SH-SY5Y (cell line): ENCODE results near the gene SRRM2.

Source experiments
- GATA2 ChIP-seq: IDR thresholded peaks from 2 replicates; pipeline ENCODE4 v1.6.1; 2011; ENCODE audit warnings: mild to moderate bottlenecking, low read depth, low read length
- GATA3 ChIP-seq: IDR thresholded peaks from 2 replicates; pipeline ENCODE4 v1.6.1; 2011; ENCODE audit warnings: low read depth, mild to moderate bottlenecking, low read length, moderate library complexity

The SRRM2 gene

DNA sequence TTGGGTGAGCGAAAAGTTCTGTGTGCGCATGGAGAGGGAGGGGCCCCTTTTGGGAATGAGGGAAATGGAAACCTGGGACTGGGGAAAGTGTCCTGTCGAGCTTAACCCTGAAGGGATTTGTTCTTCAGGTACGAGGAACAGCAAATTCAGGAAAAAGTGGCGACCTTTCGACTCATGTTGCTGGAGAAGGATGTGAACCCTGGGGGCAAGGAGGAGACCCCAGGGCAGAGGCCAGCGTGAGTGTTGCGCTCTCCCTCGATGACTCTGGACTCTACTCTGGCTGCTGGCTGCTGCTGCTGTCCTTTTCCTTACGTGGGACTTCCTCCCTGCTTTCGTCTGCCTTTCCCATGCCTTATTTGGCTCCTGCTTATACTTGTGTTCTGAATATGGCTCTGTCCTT is 4.9 kb downstream of the SRRM2 start:
- no peak for TF ChIP-seq GATA3
- no peak for TF ChIP-seq GATA2

DNA sequence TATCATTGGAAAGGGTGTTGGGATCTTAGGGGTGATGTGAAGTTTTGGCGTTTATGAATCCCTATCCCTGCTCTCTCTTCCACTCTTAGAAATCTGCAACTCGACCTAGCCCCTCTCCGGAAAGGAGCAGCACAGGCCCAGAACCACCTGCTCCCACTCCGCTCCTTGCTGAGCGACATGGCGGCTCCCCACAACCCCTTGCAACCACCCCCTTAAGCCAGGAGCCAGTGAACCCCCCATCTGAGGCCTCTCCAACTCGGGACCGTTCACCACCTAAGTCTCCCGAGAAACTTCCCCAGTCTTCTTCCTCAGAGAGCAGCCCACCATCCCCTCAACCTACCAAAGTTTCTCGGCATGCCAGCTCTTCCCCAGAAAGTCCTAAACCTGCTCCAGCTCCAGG is 9.0 kb downstream of the SRRM2 start:
- TF ChIP-seq GATA3 (no peak), GATA2 (no peak)

DNA sequence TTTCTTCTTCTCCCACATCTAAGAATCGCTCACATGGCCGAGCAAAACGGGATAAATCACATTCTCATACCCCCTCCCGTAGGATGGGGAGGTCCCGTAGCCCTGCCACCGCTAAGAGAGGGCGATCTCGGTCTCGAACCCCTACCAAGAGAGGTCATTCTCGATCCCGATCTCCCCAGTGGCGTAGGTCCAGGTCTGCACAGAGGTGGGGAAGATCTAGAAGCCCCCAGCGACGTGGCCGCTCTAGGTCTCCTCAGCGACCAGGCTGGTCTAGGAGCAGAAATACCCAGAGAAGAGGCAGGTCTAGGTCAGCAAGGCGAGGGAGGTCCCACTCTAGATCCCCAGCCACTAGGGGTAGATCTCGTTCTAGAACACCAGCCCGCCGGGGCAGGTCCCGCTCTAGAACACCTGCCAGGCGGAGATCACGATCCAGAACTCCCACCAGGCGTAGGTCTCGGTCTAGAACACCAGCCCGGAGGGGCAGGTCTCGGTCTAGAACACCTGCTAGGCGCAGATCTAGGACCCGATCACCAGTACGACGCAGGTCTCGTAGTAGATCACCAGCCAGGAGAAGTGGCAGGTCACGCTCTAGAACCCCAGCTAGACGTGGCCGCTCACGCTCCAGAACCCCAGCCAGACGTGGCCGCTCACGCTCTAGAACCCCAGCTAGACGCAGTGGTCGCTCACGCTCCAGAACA is 9.6 kb downstream of the SRRM2 start:
- no peak for TF ChIP-seq GATA3
- TF ChIP-seq GATA2, result no peak

DNA sequence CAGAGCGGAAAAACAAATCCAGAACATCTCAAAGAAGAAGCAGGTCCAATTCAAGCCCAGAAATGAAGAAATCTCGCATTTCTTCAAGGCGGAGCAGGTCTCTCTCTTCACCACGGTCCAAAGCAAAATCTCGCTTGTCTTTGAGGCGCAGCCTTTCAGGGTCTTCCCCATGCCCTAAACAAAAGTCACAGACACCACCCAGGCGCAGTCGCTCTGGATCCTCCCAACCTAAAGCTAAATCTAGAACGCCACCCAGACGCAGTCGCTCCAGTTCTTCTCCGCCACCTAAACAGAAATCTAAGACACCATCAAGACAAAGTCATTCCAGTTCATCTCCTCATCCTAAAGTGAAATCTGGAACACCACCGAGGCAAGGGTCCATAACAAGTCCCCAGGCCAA is 10.3 kb downstream of the SRRM2 start:
- TF ChIP-seq GATA2, result no peak
- no peak for TF ChIP-seq GATA3

DNA sequence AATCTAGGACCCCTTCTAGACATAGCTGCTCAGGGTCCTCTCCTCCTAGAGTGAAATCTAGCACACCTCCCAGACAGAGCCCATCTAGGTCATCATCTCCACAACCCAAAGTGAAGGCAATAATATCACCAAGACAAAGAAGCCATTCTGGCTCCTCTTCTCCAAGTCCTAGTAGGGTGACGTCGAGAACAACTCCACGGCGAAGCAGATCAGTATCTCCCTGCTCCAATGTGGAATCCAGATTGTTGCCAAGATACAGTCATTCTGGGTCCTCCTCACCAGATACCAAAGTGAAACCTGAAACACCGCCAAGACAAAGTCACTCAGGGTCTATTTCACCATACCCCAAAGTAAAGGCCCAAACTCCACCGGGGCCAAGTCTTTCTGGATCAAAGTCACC is 10.7 kb downstream of the SRRM2 start:
- TF ChIP-seq GATA2 (no peak), GATA3 (no peak)

DNA sequence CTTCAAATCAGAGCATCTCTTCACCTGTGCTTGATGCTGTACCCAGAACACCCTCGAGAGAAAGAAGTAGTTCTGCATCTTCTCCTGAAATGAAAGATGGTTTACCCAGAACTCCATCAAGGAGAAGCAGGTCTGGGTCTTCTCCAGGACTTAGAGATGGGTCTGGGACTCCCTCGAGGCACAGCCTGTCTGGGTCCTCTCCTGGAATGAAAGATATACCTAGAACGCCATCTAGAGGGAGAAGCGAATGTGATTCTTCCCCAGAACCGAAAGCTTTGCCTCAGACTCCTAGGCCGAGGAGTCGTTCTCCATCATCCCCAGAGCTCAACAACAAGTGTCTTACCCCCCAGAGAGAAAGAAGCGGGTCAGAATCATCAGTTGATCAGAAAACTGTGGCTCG is 12.3 kb downstream of the SRRM2 start:
- no peak for TF ChIP-seq GATA2
- no peak for TF ChIP-seq GATA3

DNA sequence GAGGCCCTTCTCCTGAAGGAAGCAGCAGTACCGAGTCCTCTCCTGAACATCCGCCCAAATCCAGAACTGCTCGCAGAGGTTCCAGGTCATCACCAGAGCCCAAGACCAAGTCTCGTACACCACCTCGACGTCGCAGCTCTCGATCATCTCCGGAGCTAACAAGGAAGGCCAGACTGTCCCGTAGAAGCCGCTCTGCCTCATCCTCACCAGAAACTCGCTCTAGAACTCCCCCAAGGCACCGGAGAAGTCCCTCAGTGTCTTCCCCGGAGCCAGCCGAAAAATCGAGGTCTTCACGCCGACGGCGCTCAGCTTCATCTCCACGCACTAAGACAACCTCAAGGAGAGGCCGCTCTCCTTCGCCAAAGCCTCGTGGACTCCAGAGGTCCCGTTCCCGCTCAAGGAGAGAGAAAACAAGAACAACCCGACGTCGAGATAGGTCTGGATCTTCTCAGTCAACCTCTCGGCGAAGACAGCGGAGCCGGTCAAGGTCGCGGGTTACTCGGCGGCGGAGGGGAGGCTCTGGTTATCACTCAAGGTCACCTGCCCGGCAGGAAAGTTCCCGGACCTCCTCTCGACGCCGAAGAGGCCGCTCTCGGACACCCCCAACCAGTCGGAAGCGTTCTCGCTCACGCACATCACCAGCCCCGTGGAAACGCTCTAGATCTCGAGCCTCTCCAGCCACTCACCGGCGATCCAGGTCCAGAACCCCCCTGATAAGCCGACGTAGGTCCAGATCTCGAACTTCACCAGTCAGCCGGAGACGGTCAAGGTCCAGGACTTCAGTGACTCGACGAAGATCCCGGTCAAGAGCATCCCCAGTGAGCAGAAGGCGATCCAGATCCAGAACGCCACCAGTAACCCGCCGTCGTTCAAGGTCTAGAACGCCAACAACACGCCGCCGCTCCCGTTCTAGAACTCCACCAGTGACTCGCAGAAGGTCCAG is 13.3 kb downstream of the SRRM2 start:
- TF ChIP-seq GATA2, result no peak
- TF ChIP-seq GATA3, result no peak

DNA sequence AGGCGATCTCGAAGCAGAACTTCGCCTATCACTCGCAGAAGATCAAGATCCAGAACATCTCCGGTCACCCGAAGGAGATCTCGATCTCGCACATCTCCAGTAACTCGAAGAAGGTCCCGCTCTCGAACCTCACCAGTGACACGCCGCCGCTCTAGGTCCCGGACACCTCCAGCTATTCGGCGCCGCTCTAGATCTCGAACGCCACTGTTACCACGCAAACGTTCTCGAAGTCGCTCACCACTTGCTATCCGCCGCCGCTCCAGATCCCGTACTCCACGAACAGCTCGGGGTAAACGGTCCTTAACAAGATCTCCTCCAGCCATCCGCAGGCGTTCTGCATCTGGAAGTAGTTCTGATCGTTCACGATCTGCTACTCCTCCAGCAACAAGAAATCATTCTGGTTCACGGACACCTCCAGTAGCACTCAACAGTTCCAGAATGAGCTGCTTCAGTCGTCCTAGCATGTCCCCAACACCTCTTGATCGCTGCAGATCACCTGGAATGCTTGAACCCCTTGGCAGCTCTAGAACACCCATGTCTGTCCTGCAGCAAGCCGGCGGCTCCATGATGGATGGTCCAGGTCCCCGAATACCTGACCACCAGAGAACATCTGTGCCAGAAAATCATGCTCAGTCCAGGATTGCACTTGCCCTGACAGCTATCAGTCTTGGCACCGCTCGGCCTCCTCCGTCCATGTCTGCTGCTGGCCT is 14.1 kb downstream of the SRRM2 start:
- TF ChIP-seq GATA3 (no peak), GATA2 (no peak)

DNA sequence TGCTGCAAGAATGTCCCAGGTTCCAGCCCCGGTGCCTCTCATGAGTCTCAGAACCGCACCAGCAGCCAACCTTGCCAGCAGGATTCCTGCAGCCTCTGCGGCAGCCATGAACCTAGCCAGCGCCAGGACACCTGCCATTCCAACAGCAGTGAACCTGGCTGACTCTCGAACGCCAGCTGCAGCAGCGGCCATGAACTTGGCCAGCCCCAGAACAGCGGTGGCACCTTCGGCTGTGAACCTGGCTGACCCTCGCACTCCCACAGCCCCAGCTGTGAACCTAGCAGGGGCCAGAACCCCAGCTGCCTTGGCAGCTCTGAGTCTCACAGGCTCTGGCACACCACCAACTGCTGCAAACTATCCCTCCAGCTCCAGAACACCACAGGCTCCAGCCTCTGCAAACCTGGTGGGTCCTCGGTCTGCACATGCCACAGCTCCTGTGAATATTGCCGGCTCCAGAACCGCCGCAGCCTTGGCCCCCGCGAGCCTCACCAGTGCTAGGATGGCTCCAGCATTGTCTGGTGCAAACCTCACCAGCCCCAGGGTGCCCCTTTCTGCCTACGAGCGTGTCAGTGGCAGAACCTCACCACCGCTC is 14.8 kb downstream of the SRRM2 start:
- TF ChIP-seq GATA3 (no peak), GATA2 (no peak)

DNA sequence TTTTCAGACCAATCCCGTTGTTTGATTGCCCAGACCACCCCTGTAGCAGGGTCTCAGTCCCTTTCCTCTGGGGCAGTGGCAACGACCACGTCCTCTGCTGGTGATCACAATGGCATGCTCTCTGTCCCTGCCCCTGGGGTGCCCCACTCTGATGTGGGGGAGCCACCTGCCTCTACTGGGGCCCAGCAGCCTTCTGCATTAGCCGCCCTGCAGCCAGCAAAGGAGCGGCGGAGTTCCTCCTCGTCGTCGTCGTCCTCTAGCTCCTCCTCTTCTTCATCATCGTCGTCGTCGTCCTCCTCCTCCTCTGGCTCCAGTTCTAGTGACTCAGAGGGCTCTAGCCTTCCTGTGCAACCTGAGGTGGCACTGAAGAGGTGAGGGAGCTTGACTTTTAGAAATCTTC is 15.5 kb downstream of the SRRM2 start:
- no peak for TF ChIP-seq GATA2
- no peak for TF ChIP-seq GATA3

DNA sequence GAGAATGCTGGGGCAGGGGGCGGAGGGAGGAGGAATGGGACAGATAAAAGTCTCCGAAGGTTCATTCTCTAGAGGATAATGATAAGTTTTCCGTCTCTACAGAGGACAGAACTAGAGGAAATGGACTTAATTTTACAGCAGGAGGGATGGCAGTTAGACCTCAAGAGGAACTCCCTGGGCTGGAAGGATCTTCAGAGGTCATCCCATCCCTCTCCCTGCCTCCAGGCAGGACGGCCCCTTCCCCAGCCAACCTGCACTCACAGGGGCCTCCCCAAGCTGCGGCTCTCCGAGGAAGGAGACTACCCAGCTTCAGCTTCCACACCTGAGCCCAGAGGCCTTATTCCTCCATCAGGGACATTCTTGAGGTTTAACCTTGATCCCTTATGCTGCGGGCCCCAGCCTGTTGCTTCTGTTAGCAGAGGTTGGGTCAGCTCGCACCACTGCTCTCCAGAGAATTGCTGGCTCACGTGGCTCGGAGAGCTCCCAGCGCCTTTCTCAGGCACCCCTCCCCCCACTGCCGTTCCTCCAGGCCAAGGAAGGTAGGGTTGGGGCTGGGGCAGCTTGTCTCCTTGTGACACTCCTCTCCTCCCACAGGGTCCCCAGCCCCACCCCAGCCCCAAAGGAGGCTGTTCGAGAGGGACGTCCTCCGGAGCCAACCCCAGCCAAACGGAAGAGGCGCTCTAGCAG is 16.1 kb downstream of the SRRM2 start:
- TF ChIP-seq GATA3 (no peak), GATA2 (no peak)

DNA sequence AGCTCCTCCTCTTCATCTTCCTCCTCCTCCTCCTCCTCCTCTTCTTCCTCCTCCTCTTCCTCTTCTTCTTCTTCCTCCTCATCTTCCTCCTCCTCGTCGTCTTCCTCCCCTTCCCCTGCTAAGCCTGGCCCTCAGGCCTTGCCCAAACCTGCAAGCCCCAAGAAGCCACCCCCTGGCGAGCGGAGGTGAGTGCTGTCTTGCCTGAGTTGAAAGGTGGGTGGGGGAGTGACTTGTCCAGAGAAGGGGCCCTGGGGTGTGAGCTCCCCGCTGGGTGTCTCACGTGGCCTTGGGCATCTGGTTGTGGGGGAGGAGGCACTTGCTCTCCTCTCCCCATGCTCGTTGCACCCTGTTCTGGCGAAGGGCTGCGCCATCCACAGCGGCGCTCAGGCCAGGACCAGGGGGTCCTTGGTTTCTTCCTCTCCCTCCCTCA is 16.7 kb downstream of the SRRM2 start:
- TF ChIP-seq GATA3 (no peak), GATA2 (no peak)

DNA sequence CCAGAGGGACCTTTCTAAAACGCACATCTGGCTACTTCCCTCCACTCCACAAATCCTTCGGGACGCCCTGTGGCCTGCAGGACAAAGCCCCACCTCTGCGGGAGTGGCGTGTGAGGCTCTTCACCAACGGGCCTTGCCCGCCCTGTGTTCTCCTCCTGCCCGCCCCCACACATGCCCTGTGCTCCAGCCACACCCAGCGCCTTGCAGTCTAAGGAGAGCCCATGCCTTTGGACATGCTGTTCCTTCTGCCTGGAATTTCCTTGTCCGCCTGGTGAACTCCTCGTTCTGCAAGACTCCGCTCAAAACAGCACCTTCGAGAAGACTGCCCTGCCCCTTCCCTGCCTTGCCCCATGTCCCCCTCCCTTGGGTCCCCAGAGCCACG is 17.2 kb downstream of the SRRM2 start:
- TF ChIP-seq GATA3 (no peak), GATA2 (no peak)
